Panc1 (cell line): Measurements from ENCODE around the gene SKAP1. TPM values are rescaled to one million over a fixed set of nuclear protein-coding genes. Genes with fewer than 3 reads are reported as not detected.
"Not testable (repeated sequence)": the region's sequence is repeated elsewhere in the genome, so short reads cannot be mapped to it uniquely, and the experiment has no call there.

ENCODE experiments used
- ATAC-seq: fragments of 200-7000 bp; cut with Tn5 transposase; 2 replicates; pipeline ENCODE4 v1.9.1; 2020; ENCODE audit warnings: mild to moderate bottlenecking, moderate library complexity
- BruUV-seq: library from RNA; stranded (reverse); fragments of 400-500 nt; replicated peaks from 2 replicates; lab custom pipeline; 2021; lab: Mats Ljungman, UMichigan
- CTCF ChIA-PET: fragments of 300-600 bp; sonication (Branson Sonifier 250); formaldehyde crosslinking; loops from one replicate; lab custom pipeline; 2022; ENCODE audit warnings: antibody characterized with exemption; lab: Charles Lee
- POLR2A ChIA-PET: fragments of 300-600 bp; sonication (Branson Sonifier 250); formaldehyde crosslinking; loops from one replicate; lab custom pipeline; 2022; ENCODE audit warnings: antibody characterized with exemption; lab: Charles Lee
- DNase-seq: peaks from one replicate; pipeline ENCODE4 v3.0.0-alpha.2; 2010; ENCODE audit warnings: low read depth, low spot score
- H3K27ac ChIP-seq: 2 replicates; pipeline ENCODE4 v1.5.1; 2011; ENCODE audit warnings: mild to moderate bottlenecking, low read length, inconsistent platforms
- H3K27me3 ChIP-seq: fragments of 200-500 bp; sonication (Bioruptor generic); 2 replicates; pipeline ENCODE4 v1.6.0; 2014; ENCODE audit warnings: low read length, inconsistent platforms; ENCODE audit not compliant: control insufficient read depth, insufficient read depth
- H3K36me3 ChIP-seq: fragments of 200-500 bp; sonication (Bioruptor generic); 2 replicates; pipeline ENCODE4 v1.5.1; 2014; ENCODE audit warnings: inconsistent platforms, mild to moderate bottlenecking, low read length, moderate library complexity; ENCODE audit not compliant: control insufficient read depth, insufficient read depth
- H3K4me1 ChIP-seq: 2 replicates; pipeline ENCODE4 v1.5.1; 2011; ENCODE audit warnings: inconsistent platforms, mild to moderate bottlenecking, low read length, moderate library complexity; ENCODE audit not compliant: control insufficient read depth, insufficient read depth
- H3K4me3 ChIP-seq, 2 experiments: 2 replicates each; pipeline ENCODE4 v1.5.1; 2011 to 2012; ENCODE audit warnings: low read depth in 2 of 2, low read length in 2 of 2, mild to moderate bottlenecking in 2 of 2, inconsistent platforms in 1 of 2, moderate library complexity in 1 of 2
- H3K9me3 ChIP-seq: fragments of 200-500 bp; sonication (Bioruptor generic); 2 replicates; pipeline ENCODE4 v1.5.1; 2014; ENCODE audit warnings: low read depth, mild to moderate bottlenecking, inconsistent platforms, low read length, moderate library complexity; ENCODE audit not compliant: control insufficient read depth, insufficient read depth
- CTCF ChIP-seq: fragments of 450-650 bp; IDR thresholded peaks from 2 replicates; pipeline ENCODE4 v1.5.1; 2017; ENCODE audit warnings: mild to moderate bottlenecking
- POLR2AphosphoS5 ChIP-seq: IDR thresholded peaks from 2 replicates; pipeline ENCODE4 v1.6.1; 2012; ENCODE audit warnings: mild to moderate bottlenecking, low read depth, low read length, moderate library complexity
- REST ChIP-seq, 2 experiments: IDR thresholded peaks; 2 replicates each; pipeline ENCODE4 v1.6.1; 2011 to 2012; ENCODE audit warnings: low read depth in 2 of 2, control low read depth in 1 of 2, low read length in 1 of 2, mild to moderate bottlenecking in 1 of 2, moderate library complexity in 1 of 2; ENCODE audit not compliant: insufficient read depth in 1 of 2
- SIN3A ChIP-seq: IDR thresholded peaks from 2 replicates; pipeline ENCODE4 v1.6.1; 2012; ENCODE audit warnings: low read depth, mild to moderate bottlenecking, low read length, moderate library complexity, borderline replicate concordance; ENCODE audit not compliant: insufficient read depth
- TCF7L2 ChIP-seq: IDR thresholded peaks from 2 replicates; pipeline ENCODE4 v1.6.1; 2011; ENCODE audit warnings: mild to moderate bottlenecking, low read depth, low read length, inconsistent platforms
- in situ Hi-C: cut with HindIII; loops from 2 replicates; pipeline ENCODE4 v1.10.0; 2016; ENCODE audit warnings: low sequenced_read_pairs, low pct_unique_long_range_greater_than_20kb
- intact Hi-C: fragments of 100-400 bp; cut with micrococcal nuclease; formaldehyde crosslinking; loops from one replicate; pipeline ENCODE4 v1.10.0; 2022; ENCODE audit not compliant: unreplicated experiment
- total RNA-seq: library from RNA; stranded (reverse); gene quantifications from one replicate; pipeline ENCODE4 v1.2.1, GENCODE V29; 2021; ENCODE audit not compliant: unreplicated experiment

Gene SKAP1
- total RNA-seq, 1 experiment from 2014 or later: 0.90 TPM

- no TSS peak for BruUV-seq
- no peak for TF ChIP-seq REST (IDR thresholded peaks at IDR 0.05; ENCODE audit: insufficient read depth in 1 of 2, low read depth in 2 of 2, low read length in 1 of 2)
- no peak for TF ChIP-seq CTCF
- TF ChIP-seq TCF7L2: no peak
- no peak for TF ChIP-seq POLR2AphosphoS5
- no peak for TF ChIP-seq SIN3A
- Histone ChIP-seq H3K27me3 (no peaks in the 10 kb centered on the region), H3K36me3 (no peaks in the 10 kb centered on the region), H3K9me3 (no peaks in the 10 kb centered on the region), H3K4me1 (peaks cover 12% of the 10 kb centered on the region; the same call in 1 of the 2 replicates), H3K27ac (no peak overlapping the region), H3K4me3 (no peak overlapping the region)
- in situ Hi-C loops: no loop called here
- intact Hi-C loops: no loop called here
- ChIA-PET CTCF (no interaction called here), POLR2A (no interaction called here)
- DNase-seq (no peak), ATAC-seq (no peak)
These were observed 239.1 kb downstream of the SKAP1 start for GRCh38 chr17:48190871-48191270.

- peaks cover 5% of the 10 kb centered on the region; the same call in 1 of the 2 replicates for H3K27me3 ChIP-seq
- H3K4me3 ChIP-seq: no peak overlapping the region
- no TSS peak for BruUV-seq
- ChIA-PET CTCF (no interaction called here), POLR2A (interaction anchor here (0.8 kb wide), 1 partner anchor 52 kb away, joined by 3 read pairs; no protein-coding TSS in a partner anchor)
- H3K36me3 ChIP-seq: no peaks in the 10 kb centered on the region
- 0 out of 2 replicates have a peak overlapping the region, but pooled peaks have one; percentile 5 for H3K27ac ChIP-seq
- in situ Hi-C loops: no loop called here
- ATAC-seq (no peak), DNase-seq (no peak)
- intact Hi-C loops: no loop called here
- TF ChIP-seq POLR2AphosphoS5 (no peak), REST (IDR thresholded peaks at IDR 0.05; ENCODE audit: insufficient read depth in 1 of 2, low read depth in 2 of 2, low read length in 1 of 2) (no peak), CTCF (no peak), SIN3A (no peak), TCF7L2 (no peak)
- H3K9me3 ChIP-seq: no peaks in the 10 kb centered on the region
- 0 out of 2 replicates have a peak, but pooled peaks cover 3% of the 10 kb centered on the region for H3K4me1 ChIP-seq
These were observed 242.0 kb downstream of the SKAP1 start for GRCh38 chr17:48187872-48188608.

GRCh38 chr17:48186317-48186716 is 243.7 kb downstream of the SKAP1 start:
- H3K27ac ChIP-seq, H3K9me3 ChIP-seq, H3K4me1 ChIP-seq, in situ Hi-C loops, H3K4me3 ChIP-seq, BruUV-seq, intact Hi-C loops, ATAC-seq, DNase-seq, POLR2A ChIA-PET, H3K36me3 ChIP-seq, H3K27me3 ChIP-seq: not testable (repeated sequence)
- CTCF ChIA-PET: interaction anchor here (0.8 kb wide), 1 partner anchor 76 kb away, joined by 3 read pairs; no protein-coding TSS in a partner anchor
